ENCODE results near the gene PPP1R12B.
"Not testable (repeated sequence)": the region's sequence is repeated elsewhere in the genome, so short reads cannot be mapped to it uniquely, and the experiment has no call there.

Gene PPP1R12B

DNA sequence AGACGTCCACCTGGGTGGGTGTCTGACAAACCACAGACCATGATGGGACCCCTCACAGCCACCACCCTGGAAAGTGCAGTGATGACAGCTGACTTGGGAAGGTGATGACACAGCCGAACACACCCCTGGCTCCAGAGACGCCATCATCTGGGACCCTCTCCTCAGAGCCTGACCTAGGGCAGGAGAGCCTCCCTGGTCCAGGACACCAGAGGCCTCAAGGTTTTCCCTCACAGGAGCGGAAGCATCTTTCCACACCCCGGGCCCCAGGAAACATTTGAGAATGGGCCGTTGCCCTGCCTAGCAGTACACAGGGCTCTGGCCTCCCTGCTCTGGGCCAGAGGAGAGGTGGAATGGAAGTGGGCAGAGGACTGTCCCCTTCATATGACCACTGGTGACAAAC lies 282.0 kb downstream of the PPP1R12B start:
- no peak for TF ChIP-seq CTCF (IDR thresholded peaks at IDR 0.05; ENCODE audit: low read depth, low read length)
- no peak overlapping the region for H3K4me3 ChIP-seq (ENCODE audit: low read depth, low read length)

- TF ChIP-seq CTCF (IDR thresholded peaks at IDR 0.05; ENCODE audit: low read depth, low read length) = no peak
- no peak overlapping the region for H3K4me3 ChIP-seq (ENCODE audit: low read depth, low read length)
Measured at GRCh38 chr1:202631076-202631923, 282.8 kb downstream of the PPP1R12B start.

- no peak overlapping the region for H3K4me3 ChIP-seq (ENCODE audit: low read depth, low read length)
- no peak for TF ChIP-seq CTCF (IDR thresholded peaks at IDR 0.05; ENCODE audit: low read depth, low read length)
Measured at GRCh38 chr1:202632241-202632640, 283.7 kb downstream of the PPP1R12B start.

DNA sequence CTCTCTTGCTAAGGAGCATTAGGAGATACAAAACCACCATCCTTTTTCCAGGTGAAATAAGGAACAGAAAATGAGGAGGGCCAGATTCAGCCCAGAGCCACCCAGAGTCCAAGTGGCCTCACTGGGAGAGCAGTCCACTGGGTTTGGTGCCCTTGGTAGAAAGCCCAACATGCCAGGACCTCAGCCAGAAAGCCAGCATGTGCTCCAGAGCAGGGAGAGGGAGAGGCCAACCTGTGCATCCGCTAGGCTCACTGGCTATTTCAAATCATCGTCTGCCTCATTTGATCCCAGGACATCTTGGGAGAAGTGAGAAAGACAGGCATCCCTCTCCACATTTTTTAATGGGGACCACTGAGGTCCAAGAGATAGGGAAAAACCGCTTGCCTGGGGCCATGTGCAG lies 287.7 kb downstream of the PPP1R12B start:
- not testable (repeated sequence) for H3K4me3 ChIP-seq (ENCODE audit: low read depth, low read length)

DNA sequence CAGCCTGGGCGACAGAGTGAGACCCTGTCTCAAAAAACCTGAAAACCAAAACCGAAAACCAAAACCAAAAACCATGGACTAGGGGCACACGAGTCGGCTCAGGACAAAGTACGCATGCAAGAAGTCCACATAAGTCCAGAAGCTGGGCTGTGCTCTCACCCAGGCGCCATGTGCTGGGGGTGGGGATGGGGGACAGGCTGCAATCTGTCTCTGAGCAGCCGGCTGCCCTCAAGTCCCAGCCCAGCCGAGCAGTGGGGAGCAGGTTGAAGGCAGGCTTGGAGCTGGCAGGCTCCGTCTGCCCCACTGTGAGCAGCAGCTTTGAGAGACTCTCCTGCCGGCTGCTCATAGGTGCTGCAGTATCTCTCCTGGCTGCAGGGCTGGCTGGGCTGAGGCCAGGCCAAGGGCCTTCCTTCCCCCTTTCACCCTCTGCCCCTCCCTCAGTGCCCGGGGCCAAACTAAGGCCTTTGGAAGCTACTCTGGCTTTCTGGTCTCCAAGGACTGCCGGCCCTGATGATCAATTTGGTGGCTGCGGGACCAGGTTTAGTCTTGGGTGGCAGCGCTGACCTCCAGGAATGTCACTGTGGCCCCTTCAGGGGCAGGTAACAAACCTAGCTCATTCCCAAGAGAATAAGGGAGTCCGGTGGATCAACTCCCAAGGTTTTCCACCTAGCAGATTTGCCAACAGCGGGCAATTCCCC lies 289.0 kb downstream of the PPP1R12B start:
- not testable (repeated sequence) for H3K4me3 ChIP-seq (ENCODE audit: low read depth, low read length)

DNA sequence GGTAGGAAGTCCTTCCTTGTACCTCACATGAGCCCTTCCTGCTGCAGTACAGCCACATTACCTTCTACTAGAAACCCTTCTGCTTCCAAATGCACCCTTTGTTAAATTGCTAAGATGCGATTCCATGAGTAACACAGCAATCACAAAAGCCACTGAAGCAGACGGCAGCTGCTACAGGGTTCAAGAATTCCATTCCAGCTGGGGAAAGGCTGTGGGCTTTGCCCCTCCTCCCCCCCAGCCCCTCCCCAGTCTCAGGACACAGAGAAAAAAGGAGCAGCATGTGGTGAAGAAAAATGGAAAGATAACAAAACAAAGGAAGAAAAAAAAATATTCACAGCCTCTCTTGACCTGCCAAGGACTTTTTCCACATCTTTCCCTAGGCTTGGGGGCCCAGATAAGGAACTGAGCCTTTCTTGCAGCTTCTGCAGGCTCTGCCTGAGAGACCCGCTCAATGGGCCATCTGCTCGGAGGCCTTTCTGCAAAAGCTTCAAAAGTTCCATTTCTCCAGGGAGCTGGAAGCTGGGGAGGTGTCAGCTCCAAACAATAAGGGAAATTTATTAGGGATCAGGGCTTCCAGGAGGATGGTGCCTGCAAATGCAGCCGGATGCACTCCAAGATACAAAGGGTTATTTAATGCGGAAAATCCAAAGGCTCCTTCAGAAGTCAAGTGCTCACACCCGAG lies 289.7 kb downstream of the PPP1R12B start:
- TF ChIP-seq CTCF (IDR thresholded peaks at IDR 0.05; ENCODE audit: low read depth, low read length) = no peak
- H3K4me3 ChIP-seq (ENCODE audit: low read depth, low read length) = no peak overlapping the region

GRCh38 chr1:202638701-202639305 lies 290.3 kb downstream of the PPP1R12B start:
- not testable (repeated sequence) for H3K4me3 ChIP-seq (ENCODE audit: low read depth, low read length)

DNA sequence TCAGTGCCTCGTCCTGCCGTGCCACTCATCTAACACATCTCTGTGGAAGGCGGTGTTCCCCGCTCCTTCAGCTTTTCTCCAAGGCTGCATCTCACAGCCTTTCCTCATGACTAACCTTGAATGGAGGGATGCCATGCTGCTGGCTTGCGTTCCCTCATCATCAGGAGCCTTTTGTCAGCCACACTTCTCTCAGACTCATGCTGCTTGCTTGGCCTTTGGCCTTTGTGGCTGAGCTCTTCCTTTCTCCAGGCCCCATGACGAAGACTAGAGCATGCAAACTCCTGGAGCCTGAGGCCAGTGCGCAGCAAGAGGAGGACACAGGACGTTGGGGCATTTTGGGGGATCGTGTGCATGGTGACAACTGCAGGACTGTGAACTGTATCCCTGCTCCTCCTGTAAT lies 291.0 kb downstream of the PPP1R12B start:
- H3K4me3 ChIP-seq (ENCODE audit: low read depth, low read length) = no peak overlapping the region
- TF ChIP-seq CTCF (IDR thresholded peaks at IDR 0.05; ENCODE audit: low read depth, low read length) = no peak
